ENCODE data around the gene F10. TPM values are rescaled to one million over a fixed set of nuclear protein-coding genes. Genes with fewer than 3 reads are reported as not detected.

Gene F10
- total RNA-seq, 1 donor from 2014 or later: not detected

- intact Hi-C loops (cut with micrococcal nuclease): no loop called here
Observed at GRCh38 chr13:113115363-113116205, 7.0 kb upstream of the F10 start.

GRCh38 chr13:113116206-113116800 lies 6.3 kb upstream of the F10 start:
- intact Hi-C loops (cut with micrococcal nuclease): no loop called here

GRCh38 chr13:113116871-113117271 lies 5.7 kb upstream of the F10 start:
- intact Hi-C loops (cut with micrococcal nuclease): no loop called here

GRCh38 chr13:113117335-113117872 lies 5.2 kb upstream of the F10 start:
- intact Hi-C loops (cut with micrococcal nuclease): no loop called here

- intact Hi-C loops (cut with micrococcal nuclease): no loop called here
Observed at GRCh38 chr13:113117911-113118260, 4.7 kb upstream of the F10 start.

- intact Hi-C loops (cut with micrococcal nuclease): no loop called here
Observed at GRCh38 chr13:113118261-113119021, 4.2 kb upstream of the F10 start.

- intact Hi-C loops (cut with micrococcal nuclease): no loop called here
Observed at GRCh38 chr13:113119166-113119821, 3.3 kb upstream of the F10 start.

GRCh38 chr13:113119822-113120189 lies 2.8 kb upstream of the F10 start:
- intact Hi-C loops (cut with micrococcal nuclease): no loop called here

- intact Hi-C loops (cut with micrococcal nuclease): no loop called here
Observed at GRCh38 chr13:113120300-113121182, 2.1 kb upstream of the F10 start.

GRCh38 chr13:113121183-113121927 lies 1.2 kb upstream of the F10 start:
- intact Hi-C loops (cut with micrococcal nuclease): no loop called here

GRCh38 chr13:113121928-113122471 lies 599 bp upstream of the F10 start:
- intact Hi-C loops (cut with micrococcal nuclease): no loop called here

- intact Hi-C loops (cut with micrococcal nuclease): no loop called here
Observed at GRCh38 chr13:113123226-113124201, 915 bp downstream of the F10 start.

GRCh38 chr13:113124211-113124970 lies 1.8 kb downstream of the F10 start:
- intact Hi-C loops (cut with micrococcal nuclease): no loop called here

GRCh38 chr13:113125506-113126264 lies 3.1 kb downstream of the F10 start:
- intact Hi-C loops (cut with micrococcal nuclease): no loop called here

GRCh38 chr13:113126265-113127150 lies 3.9 kb downstream of the F10 start:
- intact Hi-C loops (cut with micrococcal nuclease): no loop called here

GRCh38 chr13:113129480-113129879 lies 6.9 kb downstream of the F10 start:
- intact Hi-C loops (cut with micrococcal nuclease): no loop called here
